Esophagus muscularis mucosa (tissue), 4 donors: ENCODE results near the gene IL1RL2. TPM values are rescaled to one million over a fixed set of nuclear protein-coding genes. Genes with fewer than 3 reads are reported as not detected.

Experiments
- DNase-seq: peaks from one replicate; pipeline ENCODE4 v3.0.0-alpha.2; 2017; ENCODE audit errors: extremely low spot score
- H3K27ac ChIP-seq, 4 donors: fragments of 200-600 bp; sonication (generic); replicated peaks in 1 of 4; 1 replicate in 3 of 4; 2 replicates in 1 of 4; pipeline ENCODE4 v1.5.1; 2016 to 2019; ENCODE audit warnings: mild to moderate bottlenecking in 1 of 4
- H3K27me3 ChIP-seq, 4 donors: fragments of 200-600 bp; sonication (generic); one replicate each; pipeline versions ENCODE4 v1.5.1 to v1.6.0; 2016 to 2019
- H3K36me3 ChIP-seq, 4 donors: fragments of 200-600 bp; sonication (generic); one replicate each; pipeline ENCODE4 v1.5.1; 2016 to 2019
- H3K4me1 ChIP-seq, 4 donors: fragments of 200-600 bp; sonication (generic); one replicate each; pipeline ENCODE4 v1.5.1; 2016 to 2019
- H3K4me3 ChIP-seq, 4 donors: fragments of 200-600 bp; sonication (generic); 1 replicate in 2 of 4; 2 replicates in 2 of 4; pipeline ENCODE4 v1.5.1; 2016 to 2019; ENCODE audit warnings: mild to moderate bottlenecking in 4 of 4, moderate library complexity in 1 of 4
- H3K9me3 ChIP-seq, 4 donors: fragments of 200-600 bp; sonication (generic); 1 replicate in 3 of 4; 2 replicates in 1 of 4; pipeline ENCODE4 v1.5.1; 2016 to 2019
- CTCF ChIP-seq, 3 experiments: fragments of 200-600 bp in 2 of 3; fragments of 450-650 bp in 1 of 3; sonication (generic) in 2 of 3; IDR thresholded peaks; one replicate each; pipeline ENCODE4 v1.5.1; 2017 to 2019; ENCODE audit warnings: antibody characterized with exemption in 3 of 3, mild to moderate bottlenecking in 2 of 3, moderate library complexity in 1 of 3
- EP300 ChIP-seq: sonication (generic); formaldehyde crosslinking; IDR thresholded peaks from one replicate; pipeline ENCODE4 v1.6.1; 2017; ENCODE audit warnings: antibody characterized with exemption
- POLR2A ChIP-seq: fragments of 450-650 bp; IDR thresholded peaks from one replicate; pipeline ENCODE4 v1.6.1; 2017; ENCODE audit warnings: antibody characterized with exemption, moderate library complexity, mild to moderate bottlenecking, low read depth
- POLR2AphosphoS5 ChIP-seq, 2 donors: sonication (generic); formaldehyde crosslinking; IDR thresholded peaks; one replicate each; pipeline ENCODE4 v1.6.1; 2017; ENCODE audit warnings: antibody characterized with exemption in 2 of 2
- WGBS: methylation state at CpG from one replicate; pipeline ENCODE4 v1.1.5; 2018; 5-methylcytosine and 5-hydroxymethylcytosine counted together
- intact Hi-C: fragments of 100-400 bp; cut with DNase I; formaldehyde crosslinking; loops from one replicate; pipeline ENCODE4 v1.15.1; 2023
- total RNA-seq, 4 donors: library from RNA; depleted of rRNA; stranded (reverse); fragments of >200 nt; gene quantifications; one replicate each; pipeline versions ENCODE4 v1.1.0 to v1.2.1, GENCODE V29; 2016

The IL1RL2 gene
- total RNA-seq, 4 donors from 2014 or later = 0.19 to 0.92 (median 0.66) TPM; not detected in 1

- WGBS = 97% methylated on average over 18 of the region's 18 CpGs
- Histone ChIP-seq H3K9me3 (no peaks in the 10 kb centered on the region), H3K27me3 (no peaks in the 10 kb centered on the region), H3K4me3 (no peak overlapping the region), H3K4me1 (peaks cover 0 to 3% (median under 1%) of the 10 kb centered on the region in 4 donors), H3K36me3 (no peaks in the 10 kb centered on the region), H3K27ac (no peak overlapping the region)
- TF ChIP-seq POLR2AphosphoS5 (IDR thresholded peaks at IDR 0.05) (no peak), EP300 (no peak), CTCF (IDR thresholded peaks at IDR 0.05) (no peak), POLR2A (no peak)
- DNase-seq = peak; percentile 85
- intact Hi-C loops = no loop called here
Measured at GRCh38 chr2:102235042-102235473, 48.2 kb downstream of the IL1RL2 start.

GRCh38 chr2:102235491-102235890 is 48.7 kb downstream of the IL1RL2 start:
- no peaks in the 10 kb centered on the region for H3K36me3 ChIP-seq
- H3K9me3 ChIP-seq = no peaks in the 10 kb centered on the region
- H3K4me3 ChIP-seq = no peak overlapping the region

GRCh38 chr2:102236132-102236531 is 49.3 kb downstream of the IL1RL2 start:
- TF ChIP-seq EP300 (no peak), POLR2A (no peak), CTCF (IDR thresholded peaks at IDR 0.05) (no peak), POLR2AphosphoS5 (IDR thresholded peaks at IDR 0.05) (no peak)
- no peaks in the 10 kb centered on the region for H3K9me3 ChIP-seq
- H3K36me3 ChIP-seq = no peaks in the 10 kb centered on the region
- DNase-seq = peak; percentile 45
- WGBS = 91% methylated on average over 5 of the region's 5 CpGs
- no peaks in the 10 kb centered on the region for H3K27me3 ChIP-seq
- H3K4me1 ChIP-seq = peaks cover 4 to 12% (median 9%) of the 10 kb centered on the region in 4 donors
- no peak overlapping the region for H3K4me3 ChIP-seq
- intact Hi-C loops = no loop called here
- no peak overlapping the region for H3K27ac ChIP-seq

More at GRCh38 chr2:102235491-102235890, 48.7 kb downstream of the IL1RL2 start:
- peak; percentile 87 for DNase-seq
- no peak for TF ChIP-seq EP300
- TF ChIP-seq POLR2A = no peak
- TF ChIP-seq CTCF (IDR thresholded peaks at IDR 0.05) = no peak
- no peak for TF ChIP-seq POLR2AphosphoS5 (IDR thresholded peaks at IDR 0.05)
- 91% methylated on average over 3 of the region's 5 CpGs for WGBS
- no peaks in the 10 kb centered on the region for H3K27me3 ChIP-seq
- intact Hi-C loops = no loop called here
- no peak overlapping the region for H3K27ac ChIP-seq
- H3K4me1 ChIP-seq = peaks cover 2 to 6% (median 3%) of the 10 kb centered on the region in 4 donors

GRCh38 chr2:102237176-102237575 is 50.4 kb downstream of the IL1RL2 start:
- H3K36me3 ChIP-seq = no peaks in the 10 kb centered on the region
- H3K27me3 ChIP-seq = no peaks in the 10 kb centered on the region
- DNase-seq = peak; percentile 89
- H3K27ac ChIP-seq = no peak overlapping the region
- peaks cover 4 to 14% (median 10%) of the 10 kb centered on the region in 4 donors for H3K4me1 ChIP-seq
- TF ChIP-seq POLR2A (no peak), CTCF (IDR thresholded peaks at IDR 0.05) (no peak), POLR2AphosphoS5 (IDR thresholded peaks at IDR 0.05) (no peak)
- H3K4me3 ChIP-seq = no peak overlapping the region
- intact Hi-C loops = no loop called here
- WGBS = 97% methylated on average over 11 of the region's 11 CpGs
- H3K9me3 ChIP-seq = no peaks in the 10 kb centered on the region

- WGBS = 74% methylated on average over 9 of the region's 10 CpGs
- Histone ChIP-seq H3K36me3 (no peaks in the 10 kb centered on the region), H3K27ac (peak overlapping the region in 1 of 4 donors; percentile 10), H3K27me3 (no peaks in the 10 kb centered on the region), H3K4me3 (no peak overlapping the region), H3K4me1 (peaks cover 4 to 14% (median 10%) of the 10 kb centered on the region in 4 donors), H3K9me3 (no peaks in the 10 kb centered on the region)
- peak; percentile 80 for DNase-seq
- intact Hi-C loops = no loop called here
- TF ChIP-seq CTCF (IDR thresholded peaks at IDR 0.05) (no peak), EP300 (no peak), POLR2AphosphoS5 (IDR thresholded peaks at IDR 0.05) (no peak), POLR2A (no peak)
Measured at GRCh38 chr2:102238039-102238756, 51.4 kb downstream of the IL1RL2 start.
